ENCODE results near the gene SH3RF3. TPM values are rescaled to one million over a fixed set of nuclear protein-coding genes. Genes with fewer than 3 reads are reported as not detected.

The SH3RF3 gene
- polyA plus RNA-seq, 1 of the 3 experiments (the other 2 are of a cell fraction): 1.9 TPM

- Histone ChIP-seq H3F3A (replicated peaks; ENCODE audit: insufficient read depth) (peaks cover 8% of the 10 kb centered on the region), H3K9ac (no peak overlapping the region), H3K27me3 (ENCODE audit: insufficient read depth) (no peaks in the 10 kb centered on the region), H3K9me3 (no peaks in the 10 kb centered on the region), H3K79me2 (ENCODE audit: insufficient read depth) (no peaks in the 10 kb centered on the region), H3K4me1 (ENCODE audit: control insufficient read depth in 1 of 2, insufficient read depth in 2 of 2, low read depth in 1 of 2, low read length in 1 of 2) (peaks cover 0 to 4% of the 10 kb centered on the region in 2 experiments; a peak in 3 of 4 replicates), H3K9me2 (no peaks in the 10 kb centered on the region), H4K20me1 (ENCODE audit: insufficient read depth) (0 out of 2 replicates have a peak, but pooled peaks cover 4% of the 10 kb centered on the region), H3K4me2 (no peak overlapping the region), H3K36me3 (replicated peaks in 1 of 2; ENCODE audit: control insufficient read depth in 1 of 2, insufficient read depth in 2 of 2, low read length in 1 of 2) (peaks cover 24 to 44% of the 10 kb centered on the region in 2 experiments), H3K4me3 (ENCODE audit: low read depth in 2 of 2, low read length in 1 of 2) (no peak overlapping the region), H2AFZ (ENCODE audit: low read depth) (no peak overlapping the region), H3K27ac (ENCODE audit: low read depth in 2 of 2, low read length in 1 of 2) (no peak overlapping the region)
- POLR2A ChIA-PET: no interaction called here
- WGBS (ENCODE audit: low lambda C conversion rate): 97% methylated on average over 6 of the region's 6 CpGs
- DNase-seq: no peak
- TF ChIP-seq EP300 (IDR thresholded peaks at IDR 0.05; ENCODE audit: borderline replicate concordance in 1 of 2, low read depth in 1 of 2, low read length in 1 of 2) (no peak), TCF12 (IDR thresholded peaks at IDR 0.05) (no peak), RAD21 (IDR thresholded peaks at IDR 0.05; ENCODE audit: low read length) (no peak), EZH2phosphoT487 (IDR thresholded peaks at IDR 0.05; ENCODE audit: borderline replicate concordance, low read depth) (no peak), FOSL2 (IDR thresholded peaks at IDR 0.05; ENCODE audit: borderline replicate concordance, low read depth) (no peak), YY1 (IDR thresholded peaks at IDR 0.05; ENCODE audit: low read depth) (no peak), MXI1 (IDR thresholded peaks at IDR 0.05; ENCODE audit: low read depth, low read length) (no peak), MAX (IDR thresholded peaks at IDR 0.05; ENCODE audit: low read depth) (no peak), GATA2 (CRISPR knock-in tag; IDR thresholded peaks at IDR 0.05) (no peak), TEAD4 (IDR thresholded peaks at IDR 0.05; ENCODE audit: borderline replicate concordance, insufficient read depth) (no peak), REST (IDR thresholded peaks at IDR 0.05; ENCODE audit: low read depth, low read length) (no peak), IRF3 (IDR thresholded peaks at IDR 0.05; ENCODE audit: low read depth, low read length) (no peak), CHD2 (IDR thresholded peaks at IDR 0.05; ENCODE audit: low read length, partially characterized antibody) (no peak), PBX3 (IDR thresholded peaks at IDR 0.05) (no peak), RXRA (IDR thresholded peaks at IDR 0.05; ENCODE audit: borderline replicate concordance, low read depth) (no peak), JUND (IDR thresholded peaks at IDR 0.05) (no peak), USF1 (IDR thresholded peaks at IDR 0.05; ENCODE audit: borderline replicate concordance, low read depth) (no peak)
- CTCF ChIA-PET: interaction anchor here (1.7 kb wide), 1 partner anchor 194 kb away, joined by 10 read pairs; no protein-coding TSS in a partner anchor
These were observed 413.4 kb downstream of the SH3RF3 start for GRCh38 chr2:109542384-109542783.

All from SK-N-SH (cell line).